Activated CD8-positive, alpha-beta T cell treated with anti-CD3 and anti-CD28 coated beads for 36 hours (primary cell): ENCODE measurements around the gene FAM162A. TPM values are rescaled to one million over a fixed set of nuclear protein-coding genes. Genes with fewer than 3 reads are reported as not detected.
A peak's percentile ranks its signal among the peaks of the same experiment; 100 is the strongest.
"Not testable (repeated sequence)": the region's sequence is repeated elsewhere in the genome, so short reads cannot be mapped to it uniquely, and the experiment has no call there.

Experiments
- ATAC-seq: fragments of 200-7000 bp; cut with Tn5 transposase; one replicate; pipeline ENCODE4 v1.10.0; 2021; ENCODE audit warnings: mild to moderate bottlenecking, moderate library complexity
- CTCF ChIA-PET: fragments of 350-600 bp; sonication (Branson Sonifier 250); formaldehyde crosslinking; loops from one replicate; lab custom pipeline; 2021; ENCODE audit warnings: antibody characterized with exemption; lab: Charles Lee
- POLR2A ChIA-PET: fragments of 350-600 bp; sonication (Branson Sonifier 250); formaldehyde crosslinking; loops from one replicate; lab custom pipeline; 2021; ENCODE audit warnings: antibody characterized with exemption; lab: Charles Lee
- DNase-seq: peaks from one replicate; pipeline ENCODE4 v3.0.0-alpha.2; 2020
- H3K27ac Mint-ChIP-seq: one replicate; pipeline ENCODE4 v1.8.0; 2021; ENCODE audit warnings: mild to moderate bottlenecking, mixed read lengths
- H3K27me3 Mint-ChIP-seq: one replicate; pipeline ENCODE4 v1.8.0; 2021; ENCODE audit warnings: mixed read lengths
- H3K36me3 Mint-ChIP-seq: one replicate; pipeline ENCODE4 v1.8.0; 2021; ENCODE audit warnings: low read depth, mixed read lengths
- H3K4me1 Mint-ChIP-seq: one replicate; pipeline ENCODE4 v1.8.0; 2021; ENCODE audit warnings: low read depth, mixed read lengths
- H3K4me3 Mint-ChIP-seq: one replicate; pipeline ENCODE4 v1.8.0; 2021; ENCODE audit warnings: mild to moderate bottlenecking, moderate library complexity, mixed read lengths
- H3K9me3 Mint-ChIP-seq: one replicate; pipeline ENCODE4 v1.8.0; 2021; ENCODE audit warnings: mixed read lengths
- intact Hi-C: fragments of 100-400 bp; cut with micrococcal nuclease; formaldehyde crosslinking; loops from one replicate; pipeline ENCODE4 v1.10.0; 2022
- total RNA-seq, 2 experiments: library from RNA; stranded (reverse); gene quantifications; one replicate each; pipeline ENCODE4 v1.2.3, GENCODE V29; 2021
- TF ChIP-seq, protein P1 (sequence below): fragments of 200-600 bp; IDR thresholded peaks from one replicate; pipeline ENCODE4 v1.8.0; 2022; ENCODE audit warnings: antibody characterized with exemption, mild to moderate bottlenecking

FAM162A gene
- total RNA-seq, 2 experiments from 2014 or later: 202 to 204 TPM

DNA sequence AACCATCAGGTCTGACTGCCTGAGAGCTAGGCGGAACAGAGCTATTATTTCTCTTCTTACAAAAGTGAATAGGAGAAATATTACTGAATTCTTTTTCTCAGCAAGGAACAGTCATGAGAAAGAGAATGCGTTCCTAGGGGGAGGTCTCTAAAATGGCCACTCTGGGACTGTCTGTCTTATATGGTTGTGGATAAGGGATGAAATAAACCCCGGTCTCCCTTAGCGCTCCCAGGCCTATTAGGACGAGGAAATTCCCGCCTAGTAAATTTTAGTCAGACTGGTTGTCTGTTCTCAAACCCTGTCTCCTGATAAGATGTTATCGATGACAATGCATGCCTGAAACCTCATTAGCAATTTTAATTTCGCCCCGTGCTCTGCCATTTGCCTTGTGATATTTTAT is 52.0 kb downstream of the FAM162A start:
- H3K36me3 Mint-ChIP-seq: peaks cover 68% of the 10 kb centered on the region
- H3K9me3 Mint-ChIP-seq: peaks cover 6% of the 10 kb centered on the region
- DNase-seq (no peak), ATAC-seq (no peak)
- intact Hi-C loops: no loop called here
- CTCF ChIA-PET: interaction anchor here (1.9 kb wide), 1 partner anchor 124 kb away, joined by 4 read pairs; no protein-coding TSS in a partner anchor
- H3K4me1 Mint-ChIP-seq: no peaks in the 10 kb centered on the region
- no peak overlapping the region for H3K4me3 Mint-ChIP-seq
- H3K27ac Mint-ChIP-seq: peak overlapping the region; percentile 4
- no peaks in the 10 kb centered on the region for H3K27me3 Mint-ChIP-seq
- TF ChIP-seq, protein P1, sequence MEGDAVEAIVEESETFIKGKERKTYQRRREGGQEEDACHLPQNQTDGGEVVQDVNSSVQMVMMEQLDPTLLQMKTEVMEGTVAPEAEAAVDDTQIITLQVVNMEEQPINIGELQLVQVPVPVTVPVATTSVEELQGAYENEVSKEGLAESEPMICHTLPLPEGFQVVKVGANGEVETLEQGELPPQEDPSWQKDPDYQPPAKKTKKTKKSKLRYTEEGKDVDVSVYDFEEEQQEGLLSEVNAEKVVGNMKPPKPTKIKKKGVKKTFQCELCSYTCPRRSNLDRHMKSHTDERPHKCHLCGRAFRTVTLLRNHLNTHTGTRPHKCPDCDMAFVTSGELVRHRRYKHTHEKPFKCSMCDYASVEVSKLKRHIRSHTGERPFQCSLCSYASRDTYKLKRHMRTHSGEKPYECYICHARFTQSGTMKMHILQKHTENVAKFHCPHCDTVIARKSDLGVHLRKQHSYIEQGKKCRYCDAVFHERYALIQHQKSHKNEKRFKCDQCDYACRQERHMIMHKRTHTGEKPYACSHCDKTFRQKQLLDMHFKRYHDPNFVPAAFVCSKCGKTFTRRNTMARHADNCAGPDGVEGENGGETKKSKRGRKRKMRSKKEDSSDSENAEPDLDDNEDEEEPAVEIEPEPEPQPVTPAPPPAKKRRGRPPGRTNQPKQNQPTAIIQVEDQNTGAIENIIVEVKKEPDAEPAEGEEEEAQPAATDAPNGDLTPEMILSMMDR: no peak
- POLR2A ChIA-PET: no interaction called here

DNA sequence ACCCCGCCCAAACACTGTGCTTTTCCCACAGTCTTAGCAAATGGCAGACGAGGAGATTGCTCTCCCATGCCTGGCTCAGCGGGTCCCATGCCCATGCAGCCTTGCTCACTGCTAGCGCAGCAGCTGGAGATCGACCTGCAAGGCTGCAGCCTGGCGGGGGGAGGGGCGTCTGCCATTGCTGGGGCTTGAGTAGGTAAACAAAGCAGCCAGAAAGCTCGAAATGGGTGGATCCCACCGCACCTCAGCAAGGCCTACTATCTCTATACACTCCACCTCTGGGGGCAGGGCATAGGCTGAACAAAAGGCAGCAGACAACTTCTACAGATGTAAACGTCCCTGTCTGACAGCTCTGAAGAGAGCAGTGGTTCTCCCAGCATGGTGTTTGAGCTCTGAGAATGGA is 59.1 kb downstream of the FAM162A start:
- no peaks in the 10 kb centered on the region for H3K27me3 Mint-ChIP-seq
- peaks cover 7% of the 10 kb centered on the region for H3K9me3 Mint-ChIP-seq
- DNase-seq (no peak), ATAC-seq (no peak)
- POLR2A ChIA-PET: no interaction called here
- H3K4me1 Mint-ChIP-seq: peaks cover 2% of the 10 kb centered on the region
- TF ChIP-seq, protein P1: no peak
- intact Hi-C loops: no loop called here
- H3K4me3 Mint-ChIP-seq: no peak overlapping the region
- peaks cover 78% of the 10 kb centered on the region for H3K36me3 Mint-ChIP-seq
- CTCF ChIA-PET: no interaction called here
- H3K27ac Mint-ChIP-seq: no peak overlapping the region

DNA sequence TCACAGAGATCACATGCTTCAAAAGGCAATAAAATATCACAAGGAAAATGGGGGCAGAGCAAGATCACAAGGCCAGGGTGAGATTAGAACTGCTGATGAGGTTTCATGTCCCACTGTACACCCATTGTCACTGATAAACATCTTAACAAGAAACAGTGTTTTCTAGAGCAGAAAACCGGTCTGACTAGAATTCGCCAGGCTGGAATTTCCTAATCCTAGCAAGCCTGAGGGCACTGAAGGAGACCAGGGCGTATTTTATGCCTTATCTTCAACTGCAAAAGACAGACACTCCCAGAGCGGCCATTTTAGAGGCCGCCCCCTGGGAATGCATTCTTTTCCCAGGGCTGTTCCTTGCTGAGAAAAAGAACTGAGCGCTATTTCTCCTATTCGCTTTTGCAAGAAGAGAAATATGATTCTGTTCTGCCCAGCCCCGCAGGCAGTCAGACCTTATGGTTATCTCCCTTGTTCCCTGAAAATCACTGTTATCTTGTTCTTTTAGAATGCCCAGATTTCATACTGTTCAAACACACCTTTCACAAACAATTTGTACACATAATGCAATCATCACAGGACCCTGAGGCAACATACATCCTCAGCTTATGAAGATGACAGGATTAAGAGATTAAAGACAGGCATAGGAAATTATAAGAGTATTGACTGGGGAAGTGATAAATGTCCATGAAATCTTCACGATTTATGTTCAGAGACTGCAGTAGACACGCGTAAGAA is 59.9 kb downstream of the FAM162A start:
- H3K27me3 Mint-ChIP-seq, ATAC-seq, CTCF ChIA-PET, DNase-seq, POLR2A ChIA-PET, H3K27ac Mint-ChIP-seq, H3K4me3 Mint-ChIP-seq, H3K4me1 Mint-ChIP-seq, intact Hi-C loops, H3K9me3 Mint-ChIP-seq: not testable (repeated sequence)
- peaks cover 84% of the 10 kb centered on the region for H3K36me3 Mint-ChIP-seq

DNA sequence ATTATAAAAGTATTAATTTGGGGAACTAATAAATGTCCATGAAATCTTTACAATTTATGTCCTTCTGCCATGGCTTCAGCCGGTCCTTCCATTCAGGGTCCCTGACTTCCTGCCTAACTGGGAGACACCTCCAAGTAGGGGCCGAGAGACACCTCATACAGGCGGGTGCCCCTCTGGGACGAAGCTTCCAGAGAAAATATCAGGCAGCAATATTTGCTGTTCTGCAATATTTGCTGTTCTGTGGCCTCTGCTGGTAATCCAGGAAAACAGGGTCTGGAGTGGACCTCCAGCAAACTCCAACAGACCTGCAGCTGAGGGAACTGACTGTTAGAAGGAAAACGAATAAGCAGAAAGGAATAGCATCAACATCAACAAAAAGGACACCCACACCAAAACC is 60.5 kb downstream of the FAM162A start:
- H3K27ac Mint-ChIP-seq, DNase-seq, ATAC-seq, H3K4me1 Mint-ChIP-seq, POLR2A ChIA-PET, H3K4me3 Mint-ChIP-seq, intact Hi-C loops, H3K9me3 Mint-ChIP-seq, H3K27me3 Mint-ChIP-seq: not testable (repeated sequence)
- peaks cover 87% of the 10 kb centered on the region for H3K36me3 Mint-ChIP-seq
- CTCF ChIA-PET: interaction anchor here (1.1 kb wide), 1 partner anchor 51 kb away, joined by 3 read pairs; no protein-coding TSS in a partner anchor

DNA sequence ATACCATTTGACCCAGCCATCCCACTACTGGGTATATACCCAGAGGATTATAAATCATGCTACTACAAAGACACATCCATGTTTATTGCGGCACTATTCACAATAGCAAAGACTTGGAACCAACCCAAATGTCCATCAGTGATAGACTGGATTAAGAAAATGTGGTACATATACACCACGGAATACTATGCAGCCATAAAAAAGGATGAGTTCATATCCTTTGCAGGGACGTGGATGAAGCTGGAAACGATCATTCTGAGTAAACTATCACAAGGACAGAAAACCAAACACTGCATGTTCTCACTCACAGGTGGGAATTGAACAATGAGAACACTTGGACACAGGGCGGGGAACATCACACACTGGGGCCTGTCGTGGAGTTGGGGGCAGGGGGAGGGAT is 64.2 kb downstream of the FAM162A start:
- DNase-seq, CTCF ChIA-PET, H3K27me3 Mint-ChIP-seq, H3K27ac Mint-ChIP-seq, intact Hi-C loops, H3K4me3 Mint-ChIP-seq, H3K9me3 Mint-ChIP-seq, POLR2A ChIA-PET, ATAC-seq, H3K4me1 Mint-ChIP-seq: not testable (repeated sequence)
- H3K36me3 Mint-ChIP-seq: peaks cover 72% of the 10 kb centered on the region

DNA sequence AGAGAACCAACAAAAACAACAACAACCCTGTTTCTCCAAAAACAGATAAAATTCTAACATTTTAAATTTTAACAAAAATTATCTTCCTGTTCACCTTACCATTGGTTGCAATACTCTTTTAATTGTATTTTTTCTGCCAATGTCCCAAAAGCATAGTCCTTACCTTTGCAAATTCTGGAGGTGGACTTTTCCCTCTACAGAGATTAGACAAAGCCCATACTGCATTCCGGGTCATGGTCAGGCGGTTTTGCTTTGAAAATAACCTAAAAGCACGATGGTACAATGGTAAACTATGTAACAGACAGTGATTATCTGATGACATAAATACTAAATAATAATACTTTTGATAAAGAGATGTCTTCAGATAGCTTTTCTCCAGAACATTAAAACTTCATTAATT is 67.4 kb downstream of the FAM162A start:
- Mint-ChIP-seq H3K4me1 (peaks cover 2% of the 10 kb centered on the region), H3K36me3 (peaks cover 43% of the 10 kb centered on the region), H3K27me3 (no peaks in the 10 kb centered on the region), H3K4me3 (no peak overlapping the region), H3K27ac (peak overlapping the region; percentile 36), H3K9me3 (peaks cover 2% of the 10 kb centered on the region)
- ChIA-PET CTCF (no interaction called here), POLR2A (no interaction called here)
- intact Hi-C loops: no loop called here
- ATAC-seq: no peak
- TF ChIP-seq, protein P1: no peak
- DNase-seq: no peak
